ENCODE data around the gene CFAP46. TPM values are rescaled to one million over a fixed set of nuclear protein-coding genes. Genes with fewer than 3 reads are reported as not detected.
"Not testable (repeated sequence)": the region's sequence is repeated elsewhere in the genome, so short reads cannot be mapped to it uniquely, and the experiment has no call there.

The CFAP46 gene
- total RNA-seq, 1 donor from 2014 or later: 1.3 TPM

DNA sequence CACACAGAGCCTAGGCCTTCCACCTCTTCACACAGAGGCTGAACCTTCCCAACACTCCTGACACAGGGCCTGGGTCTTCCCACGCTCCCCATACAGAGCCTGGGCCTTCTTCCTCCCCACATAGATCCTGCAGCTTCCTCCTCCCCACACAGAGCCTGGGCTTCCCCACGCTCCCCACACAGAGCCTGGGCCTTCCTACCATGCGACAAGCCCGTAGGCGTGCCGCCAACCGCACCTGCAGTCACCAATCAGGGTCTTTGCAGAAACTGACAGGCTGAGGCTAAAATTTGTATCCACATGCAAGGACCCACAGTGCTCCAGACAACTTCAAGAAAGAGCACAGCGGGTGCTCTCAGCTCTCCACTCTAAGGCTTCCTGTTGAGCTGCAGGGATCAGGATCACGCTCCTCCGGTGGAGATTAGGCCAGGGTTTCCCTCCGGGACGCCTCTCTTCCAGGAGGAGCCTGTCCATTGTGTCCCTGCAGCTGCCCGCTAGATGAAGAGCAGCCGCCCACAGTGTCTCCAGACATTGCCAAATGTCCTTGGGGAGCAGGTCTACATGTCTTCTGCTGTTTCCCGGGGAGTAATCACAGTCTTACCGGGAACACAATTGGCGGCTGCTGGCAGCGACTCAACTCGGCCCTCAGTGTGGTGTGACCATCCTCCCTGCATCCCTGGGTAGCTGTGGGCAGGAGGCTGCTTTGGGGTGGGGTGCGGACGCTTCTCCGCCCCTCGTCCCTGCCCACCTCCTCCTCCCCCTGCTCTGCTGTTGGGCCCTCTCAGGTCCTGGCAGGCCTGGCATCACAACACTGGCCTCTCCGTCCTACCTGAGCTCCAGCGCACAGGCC lies 9.7 kb downstream of the CFAP46 start:
- FAIRE-seq: no peak
- H3K27ac Mint-ChIP-seq (ENCODE audit: unreplicated experiment): no peak overlapping the region

DNA sequence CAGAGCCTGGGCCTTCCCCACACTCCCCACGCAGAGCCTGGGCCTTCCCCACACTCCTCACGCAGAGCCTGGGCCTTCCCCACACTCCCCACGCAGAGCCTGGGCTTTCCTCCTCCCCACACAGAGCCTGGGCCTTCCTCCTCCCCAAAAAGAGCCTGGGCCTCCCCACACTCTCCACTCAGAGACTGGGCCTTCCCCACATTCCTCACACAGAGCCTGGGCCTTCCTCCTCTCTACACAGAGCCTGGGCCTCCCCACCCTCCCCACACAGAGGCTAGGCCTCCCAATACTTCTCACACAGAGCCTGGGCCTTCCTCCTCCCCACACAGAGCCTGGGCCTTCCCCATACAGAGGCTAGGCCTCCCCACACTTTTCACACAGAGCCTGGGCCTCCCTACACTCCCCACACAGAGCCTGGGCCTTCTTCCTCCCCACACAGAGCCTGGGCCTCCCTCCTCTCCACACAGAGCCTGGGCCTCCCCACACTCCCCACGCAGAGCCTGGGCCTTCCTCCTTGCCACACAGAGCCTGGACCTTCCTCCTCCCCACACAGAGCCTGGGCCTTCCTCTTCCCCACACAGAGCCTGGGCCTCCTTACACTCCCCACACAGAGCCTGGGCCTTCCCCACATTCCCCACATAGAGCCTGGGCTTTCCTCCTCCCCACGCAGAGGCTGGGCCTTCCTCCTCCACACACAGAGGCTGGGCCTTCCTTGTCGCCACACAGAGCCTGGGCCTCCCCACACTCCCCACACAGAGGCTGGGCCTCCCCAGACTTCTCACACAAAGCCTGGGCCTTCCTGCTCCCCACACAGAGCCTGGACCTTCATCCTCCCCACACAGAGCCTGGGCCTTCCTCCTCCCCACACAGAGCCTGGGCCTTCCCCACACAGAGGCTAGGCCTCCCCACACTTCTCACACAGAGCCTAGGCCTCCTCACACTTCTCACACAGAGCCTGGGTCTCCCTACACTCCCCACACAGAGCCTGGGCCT lies 10.8 kb downstream of the CFAP46 start:
- not testable (repeated sequence) for H3K4me1 Mint-ChIP-seq (ENCODE audit: low read depth, unreplicated experiment); H3K4me1 ChIP-seq (ENCODE audit: insufficient read depth, low read length); H3K27ac ChIP-seq (ENCODE audit: low read depth, low read length); H4K20me1 ChIP-seq (ENCODE audit: insufficient read depth, low read length); H3K36me3 Mint-ChIP-seq (ENCODE audit: low read depth, unreplicated experiment); H3K4me3 ChIP-seq (ENCODE audit: insufficient read depth, low read depth, low read length); H3K36me3 ChIP-seq (ENCODE audit: insufficient read depth, low read length); H3K27me3 ChIP-seq (ENCODE audit: insufficient read depth, low read length); H3K9me3 Mint-ChIP-seq (ENCODE audit: unreplicated experiment); H2AFZ ChIP-seq (ENCODE audit: low read depth, low read length); H3K9ac ChIP-seq (ENCODE audit: low read length); H3K27me3 Mint-ChIP-seq (ENCODE audit: low read depth, unreplicated experiment); DNase-seq (ENCODE audit: low read depth); H3K79me2 ChIP-seq (ENCODE audit: insufficient read depth, low read length); FAIRE-seq; H3K4me3 Mint-ChIP-seq (ENCODE audit: unreplicated experiment); H3K9me3 ChIP-seq (ENCODE audit: insufficient read depth, low read depth, low read length); H3K4me2 ChIP-seq (ENCODE audit: low read length)
- peak overlapping the region; percentile 47 for H3K27ac Mint-ChIP-seq (ENCODE audit: unreplicated experiment)

More for the DNA sequence above, 9.7 kb downstream of the CFAP46 start:
- Histone ChIP-seq H3K27ac (ENCODE audit: low read depth, low read length) (no peak overlapping the region), H3K4me1 (ENCODE audit: insufficient read depth, low read length) (no peaks in the 10 kb centered on the region), H3K79me2 (ENCODE audit: insufficient read depth, low read length) (no peaks in the 10 kb centered on the region), H3K9ac (ENCODE audit: low read length) (no peak overlapping the region), H4K20me1 (ENCODE audit: insufficient read depth, low read length) (no peaks in the 10 kb centered on the region), H3K36me3 (ENCODE audit: insufficient read depth, low read length) (no peaks in the 10 kb centered on the region), H3K4me3 (ENCODE audit: insufficient read depth, low read depth, low read length) (no peak overlapping the region), H2AFZ (ENCODE audit: low read depth, low read length) (no peak overlapping the region), H3K9me3 (ENCODE audit: insufficient read depth, low read depth, low read length) (no peaks in the 10 kb centered on the region), H3K27me3 (ENCODE audit: insufficient read depth, low read length) (no peaks in the 10 kb centered on the region), H3K4me2 (ENCODE audit: low read length) (no peak overlapping the region)
- no peaks in the 10 kb centered on the region for H3K27me3 Mint-ChIP-seq (ENCODE audit: low read depth, unreplicated experiment)
- H3K36me3 Mint-ChIP-seq (ENCODE audit: low read depth, unreplicated experiment): peaks cover 3% of the 10 kb centered on the region
- no peak for DNase-seq (ENCODE audit: low read depth)
- TF ChIP-seq EZH2 (IDR thresholded peaks at IDR 0.05; ENCODE audit: insufficient read depth, low read length): no peak
- peaks cover 2% of the 10 kb centered on the region for H3K4me1 Mint-ChIP-seq (ENCODE audit: low read depth, unreplicated experiment)
- no peak overlapping the region for H3K4me3 Mint-ChIP-seq (ENCODE audit: unreplicated experiment)
- H3K9me3 Mint-ChIP-seq (ENCODE audit: unreplicated experiment): no peaks in the 10 kb centered on the region

DNA sequence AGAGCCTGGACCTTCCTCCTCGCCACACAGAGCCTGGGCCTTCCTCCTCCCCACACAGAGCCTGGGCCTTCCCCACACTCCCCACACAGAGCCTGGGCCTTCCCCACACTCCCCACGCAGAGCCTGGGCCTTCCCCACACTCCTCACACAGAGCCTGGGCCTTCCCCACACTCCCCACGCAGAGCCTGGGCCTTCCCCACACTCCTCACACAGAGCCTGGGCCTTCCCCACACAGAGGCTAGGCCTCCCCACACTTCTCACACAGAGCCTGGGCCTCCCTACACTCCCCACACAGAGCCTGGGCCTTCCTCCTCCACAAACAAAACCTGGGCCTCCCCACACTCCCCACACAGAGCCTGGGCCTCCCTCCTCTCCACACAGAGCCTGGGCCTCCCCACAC lies 11.7 kb downstream of the CFAP46 start:
- H3K27me3 ChIP-seq (ENCODE audit: insufficient read depth, low read length); H2AFZ ChIP-seq (ENCODE audit: low read depth, low read length); H3K36me3 ChIP-seq (ENCODE audit: insufficient read depth, low read length); DNase-seq (ENCODE audit: low read depth); FAIRE-seq; H3K4me1 ChIP-seq (ENCODE audit: insufficient read depth, low read length); H3K4me2 ChIP-seq (ENCODE audit: low read length); H3K4me1 Mint-ChIP-seq (ENCODE audit: low read depth, unreplicated experiment); H3K27ac Mint-ChIP-seq (ENCODE audit: unreplicated experiment); H3K9me3 ChIP-seq (ENCODE audit: insufficient read depth, low read depth, low read length); H3K4me3 ChIP-seq (ENCODE audit: insufficient read depth, low read depth, low read length); H3K79me2 ChIP-seq (ENCODE audit: insufficient read depth, low read length); H3K27ac ChIP-seq (ENCODE audit: low read depth, low read length); H3K9me3 Mint-ChIP-seq (ENCODE audit: unreplicated experiment); H4K20me1 ChIP-seq (ENCODE audit: insufficient read depth, low read length); H3K36me3 Mint-ChIP-seq (ENCODE audit: low read depth, unreplicated experiment); H3K4me3 Mint-ChIP-seq (ENCODE audit: unreplicated experiment); H3K9ac ChIP-seq (ENCODE audit: low read length); H3K27me3 Mint-ChIP-seq (ENCODE audit: low read depth, unreplicated experiment): not testable (repeated sequence)

Measured in astrocyte (in vitro differentiated cells and primary cell).